K562 (cell line): ENCODE results near the gene ENDOU. TPM values are rescaled to one million over a fixed set of nuclear protein-coding genes. Genes with fewer than 3 reads are reported as not detected.

Source experiments
- ASH1L ChIP-seq: fragments of 450-650 bp; IDR thresholded peaks from 2 replicates; pipeline ENCODE4 v1.6.1; 2018; ENCODE audit warnings: borderline replicate concordance, mild to moderate bottlenecking, low read depth; ENCODE audit not compliant: partially characterized antibody
- ATF6 ChIP-seq: sonication (generic); formaldehyde crosslinking; IDR thresholded peaks from 2 replicates; pipeline ENCODE4 v1.4.0; 2020; ENCODE audit warnings: mild to moderate bottlenecking, missing genetic modification reagents
- BDP1 ChIP-seq: IDR thresholded peaks from 3 replicates; pipeline ENCODE4 v1.6.1; 2011; ENCODE audit not compliant: insufficient read length, insufficient read depth
- CBFA2T2 ChIP-seq: fragments of 450-650 bp; conservative IDR thresholded peaks from 2 replicates; pipeline ENCODE4 v1.6.1; 2017; ENCODE audit warnings: mild to moderate bottlenecking
- CBFA2T3 ChIP-seq: fragments of 450-650 bp; IDR thresholded peaks from 2 replicates; pipeline ENCODE4 v1.6.1; 2017
- FOXJ2 ChIP-seq: fragments of 200-800 bp; sonication (Bioruptor generic); IDR thresholded peaks from 2 replicates; pipeline ENCODE4 v1.6.1; 2016; ENCODE audit warnings: missing genetic modification characterization, missing compliant biosample characterization
- HMBOX1 ChIP-seq: sonication (generic); IDR thresholded peaks from 2 replicates; pipeline ENCODE4 v1.6.1; 2016
- HMG20B ChIP-seq: fragments of 250-450 bp; sonication (Bioruptor Pico); IDR thresholded peaks from 2 replicates; pipeline ENCODE4 v1.5.0; 2021; ENCODE audit warnings: mild to moderate bottlenecking
- LEF1 ChIP-seq: fragments of 450-650 bp; IDR thresholded peaks from 2 replicates; pipeline ENCODE4 v1.6.1; 2016; ENCODE audit warnings: mild to moderate bottlenecking
- PPARD ChIP-seq: fragments of 250-450 bp; sonication (Bioruptor Pico); IDR thresholded peaks from 2 replicates; pipeline ENCODE4 v1.8.0; 2022; ENCODE audit warnings: inconsistent platforms, mild to moderate bottlenecking, moderate library complexity
- PTBP1 ChIP-seq: fragments of 200-400 bp; formaldehyde crosslinking; IDR thresholded peaks from 2 replicates; pipeline ENCODE4 v1.6.1; 2017; ENCODE audit warnings: low read depth, low read length
- RBM14 ChIP-seq: fragments of 200-400 bp; formaldehyde crosslinking; IDR thresholded peaks from 2 replicates; pipeline ENCODE4 v1.6.1; 2018; ENCODE audit warnings: low read depth, mild to moderate bottlenecking, low read length, moderate library complexity, borderline replicate concordance; ENCODE audit not compliant: insufficient read depth
- STAG1 ChIP-seq: sonication (generic); formaldehyde crosslinking; IDR thresholded peaks from 2 replicates; pipeline ENCODE4 v1.5.0; 2020; ENCODE audit warnings: missing genetic modification reagents, borderline replicate concordance
- TARDBP ChIP-seq: fragments of 450-650 bp; IDR thresholded peaks from 2 replicates; pipeline ENCODE4 v1.6.1; 2016
- ZBTB2 ChIP-seq: fragments of 450-650 bp; IDR thresholded peaks from 2 replicates; pipeline ENCODE4 v1.6.1; 2016; ENCODE audit warnings: antibody characterized with exemption
- ZBTB49 ChIP-seq: sonication (generic); formaldehyde crosslinking; IDR thresholded peaks from 2 replicates; pipeline ENCODE4 v1.8.0; 2022; ENCODE audit warnings: missing genetic modification reagents, mild to moderate bottlenecking, borderline replicate concordance
- ZBTB8A ChIP-seq: fragments of 450-650 bp; IDR thresholded peaks from 2 replicates; pipeline ENCODE4 v1.6.1; 2018; ENCODE audit warnings: mild to moderate bottlenecking, moderate library complexity; ENCODE audit not compliant: partially characterized antibody
- ZNF57 ChIP-seq: fragments of 450-650 bp; formaldehyde crosslinking; IDR thresholded peaks from 2 replicates; pipeline ENCODE4 v1.4.0; 2020; ENCODE audit warnings: mild to moderate bottlenecking, moderate library complexity
- polyA plus RNA-seq, 8 experiments: library from polyadenylated mRNA; depleted of rRNA in 4 of 8; stranded (reverse) in 5 of 8; unstranded in 3 of 8; fragments of >200 nt; fragmentation: Nextera tagmentation in 2 of 8; fragmentation: Illumina TruSeq in 1 of 8; extraction: Ambion mirVana in 2 of 8; extraction: Trizol in 1 of 8; gene quantifications; 2 replicates each; pipeline versions ENCODE4 v1.2.1 to v1.2.3, GENCODE V29; 2011 to 2014; ENCODE audit warnings: inconsistent platforms in 1 of 8, missing spikeins in 1 of 8
- total RNA-seq, 7 experiments: library from RNA; depleted of rRNA in 6 of 7; stranded (reverse); fragments of >200 nt in 6 of 7; fragmentation: Illumina TruSeq in 2 of 7; extraction: Trizol in 2 of 7; gene quantifications; 2 replicates each; pipeline versions ENCODE4 v1.2.1 to v1.2.3, GENCODE V29; 2011 to 2021; ENCODE audit warnings: low replicate concordance in 1 of 7
- TF ChIP-seq, protein P1 (sequence below): sonication (generic); formaldehyde crosslinking; IDR thresholded peaks from 2 replicates; pipeline ENCODE4 v1.8.0; 2022; ENCODE audit warnings: mild to moderate bottlenecking, missing genetic modification reagents, borderline replicate concordance

ENDOU gene
- total and polyA plus RNA-seq, 9 of the 15 experiments (the other 6 are each of a cell fraction or from before 2014, with no cell fraction given): 0.03 TPM; not detected in 8

DNA sequence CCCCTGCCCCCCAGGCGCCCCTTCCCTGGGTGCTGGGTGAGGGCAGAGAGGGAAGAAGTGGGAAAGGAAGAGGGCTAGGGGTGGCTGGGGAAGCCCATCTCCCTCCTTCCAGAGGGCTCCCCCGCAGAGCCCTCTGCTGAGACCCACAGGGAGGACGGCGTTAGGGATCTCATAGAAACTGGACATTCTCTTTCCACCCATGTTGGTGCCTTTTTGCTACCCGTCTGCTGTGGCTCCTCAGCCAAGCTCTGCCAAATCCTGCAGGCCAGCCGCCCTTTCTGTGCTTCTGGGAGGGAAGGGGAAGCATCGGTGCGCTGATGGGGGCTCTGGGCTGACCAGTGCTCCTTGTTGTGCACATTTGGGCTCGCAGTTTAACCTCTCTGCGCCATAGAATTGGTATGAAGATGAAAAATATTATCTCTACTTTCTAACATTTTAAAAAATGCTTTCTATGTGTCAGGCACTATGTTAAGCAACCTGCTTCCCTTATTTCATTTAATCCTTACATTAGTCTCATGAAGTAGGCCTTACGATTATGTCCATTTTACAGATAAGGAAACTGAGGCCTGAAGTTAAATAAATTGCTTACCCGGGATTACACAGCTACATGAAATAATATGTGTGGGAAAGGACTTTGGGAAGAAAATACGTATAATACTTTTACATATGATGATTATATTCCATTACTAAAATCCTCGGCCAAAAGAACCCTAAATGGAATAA lies 48.7 kb upstream of the ENDOU start (continued):
- TF ChIP-seq STAG1 (CRISPR knock-in tag) (no peak), ASH1L (no peak), HMBOX1 (no peak), FOXJ2 (tag) (no peak), ZBTB8A (no peak), ATF6 (no peak; the same call in 1 of the 2 replicates), ZBTB49 (CRISPR knock-in tag) (no peak), CBFA2T3 (0 out of 2 replicates have a peak, but pooled peaks have one; percentile 1), PTBP1 (no peak), PPARD (CRISPR knock-in tag) (no peak), ZBTB2 (peak; percentile 60; the same call in 1 of the 2 replicates), HMG20B (CRISPR knock-in tag) (no peak), BDP1 (no peak), TARDBP (no peak), CBFA2T2 (no peak), LEF1 (no peak), RBM14 (no peak), ZNF57 (CRISPR knock-in tag) (no peak)
- TF ChIP-seq, protein P1, sequence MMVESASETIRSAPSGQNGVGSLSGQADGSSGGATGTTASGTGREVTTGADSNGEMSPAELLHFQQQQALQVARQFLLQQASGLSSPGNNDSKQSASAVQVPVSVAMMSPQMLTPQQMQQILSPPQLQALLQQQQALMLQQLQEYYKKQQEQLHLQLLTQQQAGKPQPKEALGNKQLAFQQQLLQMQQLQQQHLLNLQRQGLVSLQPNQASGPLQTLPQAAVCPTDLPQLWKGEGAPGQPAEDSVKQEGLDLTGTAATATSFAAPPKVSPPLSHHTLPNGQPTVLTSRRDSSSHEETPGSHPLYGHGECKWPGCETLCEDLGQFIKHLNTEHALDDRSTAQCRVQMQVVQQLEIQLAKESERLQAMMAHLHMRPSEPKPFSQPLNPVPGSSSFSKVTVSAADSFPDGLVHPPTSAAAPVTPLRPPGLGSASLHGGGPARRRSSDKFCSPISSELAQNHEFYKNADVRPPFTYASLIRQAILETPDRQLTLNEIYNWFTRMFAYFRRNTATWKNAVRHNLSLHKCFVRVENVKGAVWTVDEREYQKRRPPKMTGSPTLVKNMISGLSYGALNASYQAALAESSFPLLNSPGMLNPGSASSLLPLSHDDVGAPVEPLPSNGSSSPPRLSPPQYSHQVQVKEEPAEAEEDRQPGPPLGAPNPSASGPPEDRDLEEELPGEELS (CRISPR knock-in tag): no peak
